Neural progenitor cell (in vitro differentiated cells): Measurements from ENCODE around the gene SSBP3. TPM values are rescaled to one million over a fixed set of nuclear protein-coding genes. Genes with fewer than 3 reads are reported as not detected.

ENCODE experiments used
- DNase-seq: peaks from one replicate; pipeline ENCODE4 v3.0.0-alpha.2; 2016; ENCODE audit warnings: low spot score
- H2AFZ ChIP-seq: fragments of 200-600 bp; sonication (generic); replicated peaks from 2 replicates; pipeline ENCODE4 v1.6.1; 2016; ENCODE audit warnings: antibody characterized with exemption
- H3F3A ChIP-seq: fragments of 200-600 bp; sonication (generic); 2 replicates; pipeline ENCODE4 v1.6.1; 2016; ENCODE audit warnings: antibody characterized with exemption, low read depth
- H3K27ac ChIP-seq: fragments of 200-600 bp; sonication (generic); 2 replicates; pipeline ENCODE4 v1.5.1; 2016; ENCODE audit warnings: mild to moderate bottlenecking
- H3K27me3 ChIP-seq: fragments of 200-600 bp; sonication (generic); 2 replicates; pipeline ENCODE4 v1.6.1; 2016; ENCODE audit warnings: mild to moderate bottlenecking, moderate library complexity
- H3K36me3 ChIP-seq: fragments of 200-600 bp; sonication (generic); 2 replicates; pipeline ENCODE4 v1.5.1; 2016
- H3K4me1 ChIP-seq: fragments of 200-600 bp; sonication (generic); 2 replicates; pipeline ENCODE4 v1.6.1; 2016; ENCODE audit warnings: mixed run types
- H3K4me2 ChIP-seq: fragments of 200-600 bp; sonication (generic); 2 replicates; pipeline ENCODE4 v1.6.1; 2016
- H3K4me3 ChIP-seq: fragments of 200-600 bp; sonication (generic); 2 replicates; pipeline ENCODE4 v1.5.1; 2016
- H3K79me2 ChIP-seq: fragments of 200-600 bp; sonication (generic); 2 replicates; pipeline ENCODE4 v1.6.1; 2016; ENCODE audit warnings: low read depth
- H3K9ac ChIP-seq: fragments of 200-600 bp; sonication (generic); 2 replicates; pipeline ENCODE4 v1.6.1; 2016
- H3K9me3 ChIP-seq: fragments of 200-600 bp; sonication (generic); 2 replicates; pipeline ENCODE4 v1.5.1; 2016; ENCODE audit warnings: low read depth
- H4K20me1 ChIP-seq: fragments of 200-600 bp; sonication (generic); 2 replicates; pipeline ENCODE4 v1.6.1; 2016; ENCODE audit warnings: low read depth
- H3K27ac Mint-ChIP-seq: 3 replicates; pipeline ENCODE4 v1.8.0; 2021; ENCODE audit warnings: mixed read lengths
- H3K27me3 Mint-ChIP-seq: 2 replicates; pipeline ENCODE4 v1.8.0; 2022; ENCODE audit warnings: low read depth, mild to moderate bottlenecking, inconsistent platforms, moderate library complexity, mixed read lengths; ENCODE audit not compliant: insufficient read depth
- H3K36me3 Mint-ChIP-seq: 3 replicates; pipeline ENCODE4 v1.8.0; 2021; ENCODE audit warnings: mixed read lengths
- H3K4me1 Mint-ChIP-seq: 3 replicates; pipeline ENCODE4 v1.8.0; 2021; ENCODE audit warnings: mixed read lengths
- H3K4me3 Mint-ChIP-seq: 3 replicates; pipeline ENCODE4 v1.8.0; 2021; ENCODE audit warnings: mild to moderate bottlenecking, moderate library complexity, mixed read lengths
- H3K9me3 Mint-ChIP-seq: 3 replicates; pipeline ENCODE4 v1.8.0; 2020; ENCODE audit warnings: mixed read lengths
- CTCF ChIP-seq: fragments of 200-600 bp; sonication (generic); IDR thresholded peaks from 2 replicates; pipeline ENCODE4 v1.5.1; 2017; ENCODE audit warnings: antibody characterized with exemption, mild to moderate bottlenecking
- EZH2 ChIP-seq: fragments of 200-600 bp; sonication (generic); IDR thresholded peaks from 2 replicates; pipeline ENCODE4 v1.6.1; 2017; ENCODE audit warnings: antibody characterized with exemption, mild to moderate bottlenecking, moderate library complexity
- EZH2phosphoT487 ChIP-seq: fragments of 200-600 bp; sonication (generic); IDR thresholded peaks from 2 replicates; pipeline ENCODE4 v1.6.1; 2017; ENCODE audit warnings: antibody characterized with exemption
- total RNA-seq: library from RNA; depleted of rRNA; stranded (reverse); fragments of >200 nt; gene quantifications from 2 replicates; pipeline ENCODE4 v1.2.3, GENCODE V29; 2015; ENCODE audit warnings: low replicate concordance

Gene SSBP3
- total RNA-seq, 1 donor from 2014 or later: 53.0 TPM

DNA sequence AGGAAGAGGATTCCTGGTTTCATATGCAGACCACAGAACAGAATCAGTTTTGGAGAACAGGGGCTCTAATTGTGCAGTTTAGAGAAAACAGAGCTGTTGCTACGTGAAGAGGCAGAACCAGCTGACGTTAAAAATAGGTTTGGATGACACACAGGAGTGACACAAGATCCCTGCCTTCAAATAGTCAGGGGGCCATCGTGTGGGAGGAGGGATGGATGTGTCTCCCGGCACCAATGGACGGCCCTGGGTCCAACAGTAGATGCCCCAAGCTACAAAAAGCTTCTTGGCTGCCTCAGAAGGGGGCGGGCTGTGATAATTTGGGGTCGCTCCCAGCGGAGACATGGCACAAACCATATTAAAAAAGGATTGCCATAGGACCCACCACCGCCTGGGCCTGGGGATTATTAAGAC lies 118.4 kb downstream of the SSBP3 start:
- TF ChIP-seq CTCF: no peak
- no peak for TF ChIP-seq EZH2phosphoT487
- TF ChIP-seq EZH2: no peak
- Mint-ChIP-seq H3K27ac (peak overlapping the region; percentile 40), H3K36me3 (peaks cover 5% of the 10 kb centered on the region), H3K27me3 (peaks cover 5% of the 10 kb centered on the region), H3K4me3 (no peak overlapping the region), H3K4me1 (peaks cover 83% of the 10 kb centered on the region), H3K9me3 (no peaks in the 10 kb centered on the region)
- H3K9me3 ChIP-seq: no peaks in the 10 kb centered on the region
- no peak for DNase-seq
- no peaks in the 10 kb centered on the region for H3F3A ChIP-seq
- H3K9ac ChIP-seq: no peak overlapping the region
- no peak overlapping the region for H2AFZ ChIP-seq
- H3K27me3 ChIP-seq: no peaks in the 10 kb centered on the region
- no peaks in the 10 kb centered on the region for H3K36me3 ChIP-seq
- H4K20me1 ChIP-seq: peaks cover 100% of the 10 kb centered on the region
- no peak overlapping the region for H3K4me2 ChIP-seq
- H3K4me1 ChIP-seq: peaks cover 42% of the 10 kb centered on the region
- H3K27ac ChIP-seq: no peak overlapping the region
- no peak overlapping the region for H3K4me3 ChIP-seq
- peaks cover 97% of the 10 kb centered on the region for H3K79me2 ChIP-seq

- no peak overlapping the region for H3K4me2 ChIP-seq
- H2AFZ ChIP-seq: no peak overlapping the region
- peaks cover 4% of the 10 kb centered on the region for H3K27me3 Mint-ChIP-seq
- H3K9me3 ChIP-seq: no peaks in the 10 kb centered on the region
- peaks cover 42% of the 10 kb centered on the region for H3K4me1 ChIP-seq
- H3K27ac Mint-ChIP-seq: peak overlapping the region; percentile 40
- H3K4me3 Mint-ChIP-seq: no peak overlapping the region
- no peak overlapping the region for H3K4me3 ChIP-seq
- H3K4me1 Mint-ChIP-seq: peaks cover 80% of the 10 kb centered on the region
- no peaks in the 10 kb centered on the region for H3F3A ChIP-seq
- peaks cover 97% of the 10 kb centered on the region for H3K79me2 ChIP-seq
- H3K27me3 ChIP-seq: no peaks in the 10 kb centered on the region
- H3K27ac ChIP-seq: no peak overlapping the region
- no peak for TF ChIP-seq EZH2
- TF ChIP-seq EZH2phosphoT487: no peak
- TF ChIP-seq CTCF: no peak
- H3K9me3 Mint-ChIP-seq: no peaks in the 10 kb centered on the region
- H3K36me3 ChIP-seq: no peaks in the 10 kb centered on the region
- no peak overlapping the region for H3K9ac ChIP-seq
- DNase-seq: no peak
- peaks cover 100% of the 10 kb centered on the region for H4K20me1 ChIP-seq
- H3K36me3 Mint-ChIP-seq: peaks cover 7% of the 10 kb centered on the region
Measured at GRCh38 chr1:54287176-54287650, 119.0 kb downstream of the SSBP3 start.

DNA sequence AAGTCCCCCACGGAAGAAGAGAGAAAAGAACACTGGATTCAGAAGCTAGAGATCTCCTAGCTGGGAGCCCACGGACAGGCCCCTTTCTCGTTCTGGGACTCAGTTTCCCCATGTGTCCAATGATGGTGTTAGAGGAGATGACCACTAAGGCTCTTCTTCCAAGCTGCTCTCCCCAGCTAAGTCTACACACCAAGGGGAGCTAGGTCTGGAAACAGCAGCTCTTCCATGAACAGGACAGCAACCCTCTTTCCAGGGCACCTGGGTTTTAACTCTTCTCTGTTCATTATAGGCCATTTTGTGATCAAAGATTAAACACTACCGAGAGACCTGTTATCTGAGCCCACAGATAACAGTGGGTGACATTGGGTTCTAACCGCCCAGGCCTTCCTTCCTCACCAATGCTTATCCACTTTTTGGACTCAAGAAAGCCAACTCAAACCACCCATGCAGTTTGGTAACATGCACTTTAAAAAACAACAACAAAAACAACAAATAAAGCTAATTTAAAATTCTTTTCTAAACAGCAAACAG lies 120.3 kb downstream of the SSBP3 start:
- H3K4me1 ChIP-seq: peaks cover 42% of the 10 kb centered on the region
- H3K9me3 ChIP-seq: no peaks in the 10 kb centered on the region
- H3K79me2 ChIP-seq: peaks cover 86% of the 10 kb centered on the region
- peaks cover 4% of the 10 kb centered on the region for H3K27me3 Mint-ChIP-seq
- H2AFZ ChIP-seq: no peak overlapping the region
- TF ChIP-seq EZH2 (no peak), CTCF (no peak), EZH2phosphoT487 (no peak)
- no peaks in the 10 kb centered on the region for H3K27me3 ChIP-seq
- no peak overlapping the region for H3K4me2 ChIP-seq
- H3F3A ChIP-seq: no peaks in the 10 kb centered on the region
- peaks cover 69% of the 10 kb centered on the region for H3K4me1 Mint-ChIP-seq
- no peaks in the 10 kb centered on the region for H3K36me3 ChIP-seq
- peaks cover 100% of the 10 kb centered on the region for H4K20me1 ChIP-seq
- H3K27ac ChIP-seq: no peak overlapping the region
- H3K36me3 Mint-ChIP-seq: peaks cover 7% of the 10 kb centered on the region
- H3K9me3 Mint-ChIP-seq: no peaks in the 10 kb centered on the region
- H3K9ac ChIP-seq: no peak overlapping the region
- H3K4me3 ChIP-seq: no peak overlapping the region
- no peak overlapping the region for H3K4me3 Mint-ChIP-seq
- DNase-seq: no peak
- H3K27ac Mint-ChIP-seq: peak overlapping the region; percentile 50
